Gastrocnemius medialis (tissue), 4 donors: ENCODE results near the gene RNF4.

Experiments
- POLR2A ChIP-seq, 2 donors: fragments of 450-650 bp; IDR thresholded peaks; one replicate each; pipeline ENCODE4 v1.6.1; 2017; ENCODE audit warnings: antibody characterized with exemption in 2 of 2, mild to moderate bottlenecking in 2 of 2, moderate library complexity in 2 of 2
- TF ChIP-seq, protein P1 (sequence below), 5 experiments: fragments of 450-650 bp in 3 of 5; fragments of 200-600 bp in 2 of 5; sonication (generic) in 2 of 5; IDR thresholded peaks in 4 of 5; conservative IDR thresholded peaks in 1 of 5; 1 replicate in 4 of 5; 2 replicates in 1 of 5; pipeline ENCODE4 v1.5.1; 2016 to 2019; ENCODE audit warnings: antibody characterized with exemption in 5 of 5, mild to moderate bottlenecking in 3 of 5, moderate library complexity in 3 of 5

DNA sequence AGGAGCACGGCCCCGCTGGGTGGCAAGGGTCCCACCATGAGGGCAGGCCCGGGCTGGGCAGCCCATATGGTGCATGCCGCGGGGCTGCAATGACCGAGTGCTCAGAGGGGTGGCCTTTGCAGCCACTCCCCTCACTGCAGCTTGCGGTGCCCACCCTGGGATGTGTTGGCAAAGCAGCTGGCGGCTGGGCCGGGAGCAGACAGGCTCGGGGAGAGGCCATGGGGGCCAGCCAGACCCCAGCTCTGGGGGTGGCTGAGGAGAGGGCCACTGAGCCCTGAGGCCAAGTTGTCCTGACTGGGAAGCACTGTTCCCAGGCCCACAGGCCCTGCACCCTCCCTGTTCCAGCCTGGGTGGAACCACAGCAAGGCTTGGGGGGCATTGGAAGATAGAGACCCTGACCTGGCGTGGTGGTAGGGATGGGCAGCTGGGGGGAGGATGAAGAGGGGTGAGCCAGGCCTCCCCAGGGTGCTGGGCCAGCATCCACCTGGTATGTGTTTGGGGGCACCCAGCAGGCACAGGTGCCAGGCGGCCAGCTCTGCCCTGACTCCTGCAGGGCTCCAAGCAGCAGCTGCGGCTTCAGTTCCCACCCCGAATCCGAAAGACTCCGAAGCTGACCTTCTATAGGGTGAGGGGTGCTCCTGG lies 18.4 kb upstream of the RNF4 start:
- TF ChIP-seq, protein P1, sequence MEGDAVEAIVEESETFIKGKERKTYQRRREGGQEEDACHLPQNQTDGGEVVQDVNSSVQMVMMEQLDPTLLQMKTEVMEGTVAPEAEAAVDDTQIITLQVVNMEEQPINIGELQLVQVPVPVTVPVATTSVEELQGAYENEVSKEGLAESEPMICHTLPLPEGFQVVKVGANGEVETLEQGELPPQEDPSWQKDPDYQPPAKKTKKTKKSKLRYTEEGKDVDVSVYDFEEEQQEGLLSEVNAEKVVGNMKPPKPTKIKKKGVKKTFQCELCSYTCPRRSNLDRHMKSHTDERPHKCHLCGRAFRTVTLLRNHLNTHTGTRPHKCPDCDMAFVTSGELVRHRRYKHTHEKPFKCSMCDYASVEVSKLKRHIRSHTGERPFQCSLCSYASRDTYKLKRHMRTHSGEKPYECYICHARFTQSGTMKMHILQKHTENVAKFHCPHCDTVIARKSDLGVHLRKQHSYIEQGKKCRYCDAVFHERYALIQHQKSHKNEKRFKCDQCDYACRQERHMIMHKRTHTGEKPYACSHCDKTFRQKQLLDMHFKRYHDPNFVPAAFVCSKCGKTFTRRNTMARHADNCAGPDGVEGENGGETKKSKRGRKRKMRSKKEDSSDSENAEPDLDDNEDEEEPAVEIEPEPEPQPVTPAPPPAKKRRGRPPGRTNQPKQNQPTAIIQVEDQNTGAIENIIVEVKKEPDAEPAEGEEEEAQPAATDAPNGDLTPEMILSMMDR (IDR thresholded peaks at IDR 0.05 in 4 of 5, conservative IDR thresholded peaks at IDR 0.05 in 1 of 5), result no peak
- TF ChIP-seq POLR2A (IDR thresholded peaks at IDR 0.05), result no peak
